NAMALWA (cell line): ENCODE results near the gene ERI3.

Experiments
- DNase-seq: peaks from one replicate; pipeline ENCODE4 v3.0.0-alpha.2; 2015; ENCODE audit warnings: low spot score

The ERI3 gene

GRCh38 chr1:44316231-44316759, 38.8 kb downstream of the ERI3 start:
- no peak for DNase-seq

GRCh38 chr1:44315521-44315920, 39.5 kb downstream of the ERI3 start:
- no peak for DNase-seq

GRCh38 chr1:44314452-44314851, 40.6 kb downstream of the ERI3 start:
- no peak for DNase-seq

GRCh38 chr1:44313265-44313918, 41.7 kb downstream of the ERI3 start:
- no peak for DNase-seq

DNA sequence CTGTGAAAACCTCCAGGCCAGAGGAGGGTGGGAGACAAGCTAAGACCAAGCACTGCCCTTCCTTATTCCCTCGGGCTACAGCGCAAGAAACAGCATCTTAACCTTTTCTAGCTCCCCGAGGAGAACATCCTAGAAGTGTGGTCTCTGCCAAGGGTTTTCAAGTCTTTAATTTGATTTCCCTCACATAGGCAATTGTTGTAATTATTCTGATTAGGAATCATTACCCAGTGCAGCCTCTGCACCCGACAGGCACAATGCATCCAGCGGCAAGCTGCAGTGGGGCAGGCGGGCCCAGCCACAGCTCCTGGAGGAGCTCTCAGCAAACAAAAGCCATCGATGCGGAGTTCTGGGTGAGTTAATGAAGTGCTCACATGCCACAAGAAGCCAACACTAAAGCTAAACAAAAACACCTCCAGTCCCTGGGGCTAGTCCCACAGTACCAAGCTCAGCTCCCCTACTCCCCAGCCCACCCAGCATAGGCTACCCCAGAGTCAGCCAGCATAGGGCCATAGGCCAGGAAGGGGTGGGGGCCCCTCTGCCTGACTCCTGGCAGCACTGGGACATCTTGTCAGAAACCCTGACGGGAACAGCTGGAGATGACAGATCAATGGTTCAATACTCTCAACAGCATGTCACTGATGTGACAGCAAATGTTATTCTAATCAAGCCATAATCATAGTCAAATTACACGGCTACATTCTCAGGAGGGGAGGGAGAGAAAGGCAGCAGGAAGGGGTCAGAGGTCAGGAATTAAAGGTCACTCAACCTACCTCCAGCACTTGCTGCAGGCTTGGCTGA, 42.5 kb downstream of the ERI3 start:
- DNase-seq, result no peak

GRCh38 chr1:44310006-44310405, 45.1 kb downstream of the ERI3 start:
- no peak for DNase-seq

DNA sequence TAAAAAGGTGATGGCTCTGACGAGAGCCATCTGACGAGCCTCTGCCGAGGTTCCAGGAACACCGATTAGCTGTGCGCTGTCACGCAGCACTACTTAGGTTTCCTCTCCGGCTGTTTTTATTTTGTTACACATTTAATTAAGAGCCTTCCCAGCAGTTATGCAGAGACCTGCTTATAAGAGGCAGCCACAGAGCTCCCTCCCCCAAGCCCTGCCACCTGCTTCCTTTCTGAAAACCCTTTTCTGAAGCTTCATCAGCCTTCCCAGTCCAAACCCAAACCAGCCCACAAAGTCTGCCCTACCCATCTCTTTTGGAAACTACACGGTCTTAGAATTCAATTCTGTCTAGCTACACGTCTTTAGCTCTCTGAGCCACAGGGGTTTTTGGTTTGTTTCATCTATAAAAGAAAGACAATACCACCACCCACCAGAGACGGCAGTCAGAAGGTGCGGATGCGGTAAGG, 49.1 kb downstream of the ERI3 start:
- no peak for DNase-seq

- DNase-seq, result no peak
Observed at GRCh38 chr1:44303532-44303931, 51.5 kb downstream of the ERI3 start.

- DNase-seq, result no peak
Observed at GRCh38 chr1:44302541-44302940, 52.5 kb downstream of the ERI3 start.

DNA sequence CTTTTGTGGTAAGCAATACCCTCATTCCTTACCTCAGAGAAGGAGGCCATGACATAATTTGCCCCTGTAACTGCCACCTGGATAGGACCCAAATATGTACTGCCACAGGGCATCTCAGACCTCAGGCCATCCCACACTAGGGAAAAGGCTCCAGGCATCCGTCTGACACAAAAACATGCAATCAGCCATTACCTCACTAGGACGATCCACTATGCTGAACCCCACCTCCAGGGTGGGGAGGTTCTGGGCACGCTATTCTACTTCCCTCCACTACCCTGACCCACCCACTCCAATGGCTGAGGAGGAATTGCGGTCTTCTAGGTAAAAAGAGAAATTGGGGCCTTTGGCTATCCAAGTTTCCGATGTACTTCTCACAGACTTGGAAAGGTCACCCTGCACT, 53.6 kb downstream of the ERI3 start:
- DNase-seq, result no peak

- DNase-seq, result no peak
Observed at GRCh38 chr1:44300852-44301251, 54.2 kb downstream of the ERI3 start.

DNA sequence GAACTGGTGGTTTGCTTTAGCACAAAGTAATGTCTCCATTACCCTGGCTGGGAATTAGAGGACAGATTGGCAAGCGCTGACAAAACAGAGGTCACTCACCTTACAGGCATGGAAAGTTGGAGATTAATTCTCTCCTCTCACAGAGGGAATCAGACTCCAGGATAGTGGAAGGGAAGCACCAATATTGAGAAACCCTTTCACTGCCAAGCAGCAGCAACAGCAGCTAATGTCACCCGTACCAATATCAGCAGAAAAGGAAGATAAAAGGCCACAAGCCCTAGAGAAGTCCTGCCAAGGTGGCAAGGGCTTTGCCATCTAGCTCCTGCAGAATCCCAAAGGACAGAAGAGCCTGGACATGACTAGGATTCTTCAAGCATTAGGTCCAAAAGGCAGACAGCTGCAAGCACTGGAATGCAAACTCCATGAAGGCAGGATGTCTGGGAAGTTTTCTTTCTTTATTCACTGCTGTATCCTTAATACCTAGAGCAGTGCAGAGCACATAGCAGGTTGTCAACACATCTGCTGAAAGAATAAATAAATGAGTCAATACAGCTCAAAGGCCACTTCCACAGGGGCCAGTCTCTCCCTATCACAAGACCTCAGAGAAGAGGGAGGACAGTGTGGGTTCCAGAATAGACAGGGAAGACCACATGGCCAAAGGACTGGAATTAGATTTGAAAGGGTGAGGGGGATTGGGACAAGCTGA, 57.2 kb downstream of the ERI3 start:
- DNase-seq, result no peak

DNA sequence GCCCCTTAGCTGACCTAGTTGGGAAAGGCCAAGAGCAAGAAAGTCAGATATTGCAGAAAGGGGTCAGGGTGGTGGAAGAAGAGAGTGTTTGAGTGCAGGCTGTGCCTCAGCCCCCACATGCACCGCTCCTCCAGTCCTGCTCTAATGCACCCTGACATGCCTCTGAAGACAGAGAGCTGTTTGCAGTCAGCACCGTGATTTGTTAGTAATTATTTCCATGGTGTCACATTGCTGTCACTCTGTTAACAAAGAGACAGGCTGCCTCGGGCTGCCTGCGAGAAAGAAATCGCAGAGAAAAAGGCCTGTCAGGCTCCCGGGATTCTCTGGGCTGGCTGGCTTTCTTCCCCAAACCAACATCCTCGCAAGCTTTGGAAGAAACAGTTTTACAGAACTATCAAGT, 58.3 kb downstream of the ERI3 start:
- DNase-seq, result no peak

DNA sequence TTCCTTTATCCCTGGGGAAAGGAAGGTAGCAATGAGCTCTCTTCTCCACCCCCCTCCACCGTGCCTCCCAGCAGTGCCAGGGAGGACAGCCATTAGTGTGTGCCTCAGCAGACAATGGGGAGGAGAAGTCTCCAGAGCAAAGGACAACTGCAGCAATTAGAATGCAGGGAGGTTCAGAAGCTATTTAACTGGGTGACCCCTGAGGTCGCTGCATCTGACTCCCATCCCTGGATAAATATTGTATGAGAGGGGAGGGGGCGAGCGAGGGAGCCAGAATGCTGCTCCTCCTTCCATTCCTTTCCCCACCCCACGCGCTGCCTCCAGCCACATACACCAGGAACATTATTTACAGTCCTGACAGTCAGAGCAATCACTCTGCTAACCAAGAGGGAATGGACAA, 59.0 kb downstream of the ERI3 start:
- DNase-seq, result no peak

DNA sequence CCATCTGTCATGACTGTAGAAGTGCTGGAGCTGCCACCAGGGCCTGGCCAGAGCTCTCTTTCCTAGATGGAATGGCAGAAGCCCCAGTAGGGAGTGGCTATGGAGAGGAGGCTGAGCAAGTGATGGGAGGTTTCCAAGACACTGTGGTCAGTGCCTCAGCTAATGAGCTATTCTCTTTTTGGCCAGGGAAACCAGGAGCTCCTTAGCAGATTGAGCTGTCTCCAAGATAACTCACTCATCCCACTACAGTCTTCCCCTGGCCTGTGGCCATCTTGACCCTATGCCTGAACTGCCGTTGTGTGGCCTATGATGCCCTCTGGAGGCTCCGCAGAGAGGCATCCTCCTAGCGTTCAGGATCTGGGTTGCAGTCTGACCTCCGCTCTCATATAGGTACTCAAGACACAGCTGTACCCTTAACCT, 60.5 kb downstream of the ERI3 start:
- DNase-seq, result no peak

GRCh38 chr1:44293761-44294315, 61.2 kb downstream of the ERI3 start:
- DNase-seq, result no peak

GRCh38 chr1:44292651-44293050, 62.4 kb downstream of the ERI3 start:
- DNase-seq, result no peak

DNA sequence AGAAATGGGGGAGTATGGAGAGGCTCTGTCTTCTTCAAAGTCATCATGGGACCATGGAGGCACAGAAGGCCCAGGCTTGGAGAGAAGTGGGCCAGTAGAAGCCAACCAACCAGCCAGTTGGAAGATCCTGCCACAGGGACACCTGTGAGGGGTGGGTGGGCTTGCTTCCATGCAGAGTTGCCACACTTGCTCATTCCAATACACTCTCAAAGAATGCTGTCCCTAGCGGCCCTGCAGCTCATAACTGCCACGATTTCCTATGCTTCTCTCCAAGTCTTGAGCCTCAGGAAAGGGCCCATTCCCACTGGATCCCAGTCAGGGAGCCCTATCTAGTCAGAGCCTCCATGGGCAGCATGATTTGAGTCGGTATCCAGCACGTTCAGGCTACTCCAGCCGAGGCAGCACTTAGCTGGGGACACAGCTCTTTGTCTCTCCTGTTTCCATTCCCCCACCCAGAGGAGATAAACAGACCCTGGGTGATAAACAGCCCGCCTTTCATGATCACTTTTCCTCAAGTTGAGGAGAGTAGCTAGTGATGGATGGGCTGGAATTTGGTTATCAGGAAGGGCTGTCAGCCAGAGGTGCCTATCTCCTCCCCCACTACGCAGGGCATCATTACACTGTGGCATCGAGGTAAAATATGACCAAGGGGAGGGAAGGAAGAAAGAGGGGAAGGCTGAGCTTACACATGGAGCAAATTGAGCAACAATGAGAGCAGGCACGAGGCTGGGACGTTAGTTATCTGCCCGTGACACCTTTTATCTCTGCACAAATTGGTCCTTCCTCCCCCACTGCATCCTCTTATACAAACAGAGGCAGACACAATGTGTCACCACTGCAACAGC, 64.6 kb downstream of the ERI3 start:
- no peak for DNase-seq

- no peak for DNase-seq
Observed at GRCh38 chr1:44289530-44289929, 65.5 kb downstream of the ERI3 start.

DNA sequence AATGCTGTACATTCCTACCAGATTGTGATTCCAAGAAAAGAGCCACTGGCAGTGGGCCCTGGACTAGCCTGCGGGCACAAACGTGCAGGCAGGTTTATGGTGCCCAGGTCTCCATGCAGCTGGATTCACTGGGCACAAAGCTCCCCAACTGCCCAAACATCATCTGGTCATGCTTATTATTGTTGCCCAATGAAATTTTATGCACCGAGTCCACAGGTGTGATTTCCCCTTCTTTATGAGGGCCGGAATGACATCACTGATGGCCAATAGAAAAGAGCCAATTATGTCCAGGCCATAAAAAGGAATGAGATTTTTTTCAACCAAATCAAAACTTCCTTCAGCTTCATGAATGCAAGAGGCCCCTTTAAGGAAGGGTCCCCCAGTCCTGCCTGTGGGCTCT, 66.2 kb downstream of the ERI3 start:
- DNase-seq, result no peak

GRCh38 chr1:44284184-44284583, 70.9 kb downstream of the ERI3 start:
- no peak for DNase-seq
